ENCODE results near the gene RCOR1. TPM values are rescaled to one million over a fixed set of nuclear protein-coding genes. Genes with fewer than 3 reads are reported as not detected.

RCOR1 gene
- total RNA-seq, 1 experiment from 2014 or later, result 34.1 TPM

- H4K91ac ChIP-seq (ENCODE audit: insufficient read length, low read depth, low read length), result no peak overlapping the region
- no peak overlapping the region for H4K8ac ChIP-seq (replicated peaks; ENCODE audit: insufficient read length, low read depth, low read length)
- H3K4me3 Mint-ChIP-seq, result no peak overlapping the region
- H3K9ac ChIP-seq (ENCODE audit: extremely low read depth, insufficient read length, low read length), result no peak overlapping the region
- no peaks in the 10 kb centered on the region for H3K23me2 ChIP-seq (ENCODE audit: insufficient read length, low read depth, low read length, poor library complexity, severe bottlenecking)
- no peak overlapping the region for H2BK5ac ChIP-seq (ENCODE audit: insufficient read length, low read length)
- H3K9me3 Mint-ChIP-seq, result no peaks in the 10 kb centered on the region; a peak in 2 of 5 replicates
- H3K79me2 ChIP-seq (ENCODE audit: insufficient read depth, low read length), result no peaks in the 10 kb centered on the region
- H2AK5ac ChIP-seq (ENCODE audit: insufficient read length, low read length), result no peak overlapping the region
- H2AFZ ChIP-seq (ENCODE audit: low read length), result no peak overlapping the region
- no peaks in the 10 kb centered on the region for H3K9me3 ChIP-seq (ENCODE audit: control insufficient read depth, low read depth, low read length)
- H2BK20ac ChIP-seq (ENCODE audit: low read depth, low read length, poor library complexity, severe bottlenecking), result no peak overlapping the region
- no peaks in the 10 kb centered on the region; the same call in 1 of the 2 replicates for H3K4me1 ChIP-seq (ENCODE audit: insufficient read depth, low read length)
- H3K56ac ChIP-seq (ENCODE audit: insufficient read length, low read depth, low read length), result no peak overlapping the region
- H3K18ac ChIP-seq (ENCODE audit: insufficient read length, low read depth, low read length), result no peak overlapping the region
- no peaks in the 10 kb centered on the region for H3K79me1 ChIP-seq (ENCODE audit: insufficient read depth, low read depth, low read length, poor library complexity, severe bottlenecking)
- H2BK120ac ChIP-seq (ENCODE audit: low read depth, low read length, poor library complexity, severe bottlenecking), result no peak overlapping the region
- H3K27me3 ChIP-seq (ENCODE audit: insufficient read depth, low read length), result no peaks in the 10 kb centered on the region
- H3K23ac ChIP-seq (ENCODE audit: insufficient read length, low read depth, low read length), result no peak overlapping the region
- H2BK12ac ChIP-seq (ENCODE audit: insufficient read length, low read depth, low read length), result no peak overlapping the region
- WGBS (ENCODE audit: extremely low coverage, insufficient read length, low lambda C conversion rate), result no CpG with 5 or more reads among the region's 4 CpGs
- H3T11ph ChIP-seq (ENCODE audit: low read length), result no peak overlapping the region
- no peak for DNase-seq
- H4K5ac ChIP-seq (ENCODE audit: insufficient read length, low read depth, low read length), result no peak overlapping the region
- no peak overlapping the region for H3K14ac ChIP-seq (ENCODE audit: insufficient read depth, low read length)
- no peak overlapping the region for H3K27ac ChIP-seq (ENCODE audit: insufficient read length, low read depth, low read length)
- H3K36me3 Mint-ChIP-seq (ENCODE audit: insufficient read depth in 1 of 3, low read depth in 3 of 3), result no peaks in the 10 kb centered on the region
- H4K20me1 ChIP-seq (ENCODE audit: control insufficient read depth, insufficient read depth, insufficient read length), result no peaks in the 10 kb centered on the region
- H3K27ac Mint-ChIP-seq, result no peak overlapping the region; a peak in 1 of 7 replicates
- H3K4me2 ChIP-seq (ENCODE audit: insufficient read depth, insufficient read length, low read length), result no peak overlapping the region
- TF ChIP-seq CTCF (conservative IDR thresholded peaks at IDR 0.05), result no peak
- H3K4ac ChIP-seq (ENCODE audit: low read depth, low read length), result no peak overlapping the region
- H3K4me1 Mint-ChIP-seq, result peaks cover 5 to 11% of the 10 kb centered on the region in 2 experiments
- H2BK15ac ChIP-seq (ENCODE audit: low read depth, low read length), result no peak overlapping the region
- peaks cover 3% of the 10 kb centered on the region for H3K27me3 Mint-ChIP-seq (ENCODE audit: low read depth)
Measured at GRCh38 chr14:102769049-102769327, 176.5 kb downstream of the RCOR1 start.
